ENCODE results near the gene CDK13. TPM values are rescaled to one million over a fixed set of nuclear protein-coding genes. Genes with fewer than 3 reads are reported as not detected.

CDK13 gene
- total RNA-seq, 4 donors from 2014 or later, result 56.0 to 99.0 (median 72.6) TPM

- no peaks in the 10 kb centered on the region for H3K9me3 ChIP-seq
- H3K4me1 ChIP-seq, result peaks cover 0 to 15% (median 0%) of the 10 kb centered on the region in 3 donors
- ATAC-seq, result no peak
- H3K27ac ChIP-seq, result no peak overlapping the region
- peaks cover 0 to 24% of the 10 kb centered on the region in 2 donors for H3K36me3 ChIP-seq
- H3K27me3 ChIP-seq, result no peaks in the 10 kb centered on the region
- 20 to 31% methylated on average over 2 of the region's 2 CpGs for WGBS, 2 donors (ENCODE audit: low coverage in 1 of 2)
- TF ChIP-seq POLR2AphosphoS5 (IDR thresholded peaks at IDR 0.05) (peak; percentile 20), EP300 (IDR thresholded peaks at IDR 0.05) (no peak)
- no peak overlapping the region for H3K4me3 ChIP-seq
Observed at GRCh38 chr7:40008223-40008815, 58.3 kb downstream of the CDK13 start.

GRCh38 chr7:40009301-40009700, 59.2 kb downstream of the CDK13 start:
- H3K4me3 ChIP-seq, result no peak overlapping the region
- 90 to 100% methylated on average over 1 of the region's 1 CpG for WGBS, 2 donors (ENCODE audit: low coverage in 1 of 2)
- no peak for TF ChIP-seq EP300 (IDR thresholded peaks at IDR 0.05)
- no peak for TF ChIP-seq POLR2A (IDR thresholded peaks at IDR 0.05)
- no peak for TF ChIP-seq POLR2AphosphoS5 (IDR thresholded peaks at IDR 0.05)
- TF ChIP-seq CTCF (IDR thresholded peaks at IDR 0.05), result no peak
- H3K4me1 ChIP-seq, result peaks cover 0 to 15% (median 0%) of the 10 kb centered on the region in 3 donors
- H3K36me3 ChIP-seq, result peaks cover 0 to 20% of the 10 kb centered on the region in 2 donors
- no peak overlapping the region for H3K27ac ChIP-seq
- H3K27me3 ChIP-seq, result no peaks in the 10 kb centered on the region
- no peaks in the 10 kb centered on the region for H3K9me3 ChIP-seq
- no peak for ATAC-seq

GRCh38 chr7:40014376-40014775, 64.3 kb downstream of the CDK13 start:
- no peak overlapping the region for H3K27ac ChIP-seq
- ATAC-seq, result no peak
- TF ChIP-seq POLR2AphosphoS5 (IDR thresholded peaks at IDR 0.05) (no peak), CTCF (IDR thresholded peaks at IDR 0.05) (no peak), POLR2A (IDR thresholded peaks at IDR 0.05) (no peak), EP300 (IDR thresholded peaks at IDR 0.05) (no peak)
- no peaks in the 10 kb centered on the region for H3K27me3 ChIP-seq
- no peak overlapping the region for H3K4me3 ChIP-seq
- no peaks in the 10 kb centered on the region for H3K9me3 ChIP-seq
- peaks cover 0 to 13% (median 3%) of the 10 kb centered on the region in 3 donors for H3K4me1 ChIP-seq
- H3K36me3 ChIP-seq, result peaks cover 0 to 26% of the 10 kb centered on the region in 2 donors
- 91 to 96% methylated on average over 3 to 4 of the region's 4 CpGs for WGBS, 2 donors (ENCODE audit: low coverage in 1 of 2)

GRCh38 chr7:40015790-40016296, 65.8 kb downstream of the CDK13 start:
- 22 to 36% methylated on average over 4 of the region's 4 CpGs for WGBS, 2 donors (ENCODE audit: low coverage in 1 of 2)
- TF ChIP-seq CTCF (IDR thresholded peaks at IDR 0.05) (no peak), POLR2AphosphoS5 (IDR thresholded peaks at IDR 0.05) (no peak), POLR2A (IDR thresholded peaks at IDR 0.05) (no peak), EP300 (IDR thresholded peaks at IDR 0.05) (no peak)
- no peaks in the 10 kb centered on the region for H3K27me3 ChIP-seq

GRCh38 chr7:40019558-40019957, 69.5 kb downstream of the CDK13 start:
- TF ChIP-seq POLR2A (IDR thresholded peaks at IDR 0.05), result no peak
- no peak for TF ChIP-seq CTCF (IDR thresholded peaks at IDR 0.05)
- no peak for TF ChIP-seq POLR2AphosphoS5 (IDR thresholded peaks at IDR 0.05)
- TF ChIP-seq EP300 (IDR thresholded peaks at IDR 0.05), result no peak
- Histone ChIP-seq H3K4me1 (peaks cover 0 to 13% (median 3%) of the 10 kb centered on the region in 3 donors), H3K36me3 (peaks cover 0 to 36% of the 10 kb centered on the region in 2 donors), H3K9me3 (no peaks in the 10 kb centered on the region), H3K27me3 (no peaks in the 10 kb centered on the region), H3K27ac (no peak overlapping the region), H3K4me3 (no peak overlapping the region)
- 84 to 90% methylated on average over 4 of the region's 4 CpGs for WGBS, 2 donors (ENCODE audit: low coverage in 1 of 2)
- ATAC-seq, result no peak

More at GRCh38 chr7:40015790-40016296, 65.8 kb downstream of the CDK13 start:
- Histone ChIP-seq H3K4me3 (no peak overlapping the region), H3K36me3 (peaks cover 0 to 27% of the 10 kb centered on the region in 2 donors), H3K27ac (no peak overlapping the region), H3K9me3 (no peaks in the 10 kb centered on the region), H3K4me1 (peaks cover 0 to 13% (median 3%) of the 10 kb centered on the region in 3 donors)
- no peak for ATAC-seq
